GM23338 (cell line): Measurements from ENCODE around the gene FYCO1. TPM values are rescaled to one million over a fixed set of nuclear protein-coding genes. Genes with fewer than 3 reads are reported as not detected.

Source experiments
- ATAC-seq: fragments of 200-7000 bp; cut with Tn5 transposase; 3 replicates; pipeline ENCODE4 v1.9.1; 2020
- DNase-seq: peaks from one replicate; pipeline ENCODE4 v3.0.0-alpha.2; 2015; ENCODE audit warnings: low spot score
- H2AFZ ChIP-seq: fragments of 200-600 bp; sonication (generic); 2 replicates; pipeline ENCODE4 v1.8.0; 2016; ENCODE audit warnings: antibody characterized with exemption, mild to moderate bottlenecking, moderate library complexity
- H3F3A ChIP-seq: fragments of 200-600 bp; sonication (generic); replicated peaks from 2 replicates; pipeline ENCODE4 v1.8.0; 2017; ENCODE audit warnings: antibody characterized with exemption, mixed run types, low read depth
- H3K27ac ChIP-seq: fragments of 200-600 bp; sonication (generic); 2 replicates; pipeline ENCODE4 v1.6.1; 2016; ENCODE audit warnings: low read depth
- H3K27me3 ChIP-seq: fragments of 200-600 bp; sonication (generic); 2 replicates; pipeline ENCODE4 v1.8.0; 2016; ENCODE audit warnings: mild to moderate bottlenecking, mixed run types, moderate library complexity; ENCODE audit not compliant: insufficient read depth
- H3K36me3 ChIP-seq: fragments of 200-600 bp; sonication (generic); 2 replicates; pipeline ENCODE4 v1.8.0; 2016; ENCODE audit warnings: mild to moderate bottlenecking; ENCODE audit not compliant: insufficient read depth
- H3K4me1 ChIP-seq: fragments of 200-600 bp; sonication (generic); 2 replicates; pipeline ENCODE4 v1.8.0; 2016; ENCODE audit warnings: mild to moderate bottlenecking, moderate library complexity; ENCODE audit not compliant: insufficient read depth
- H3K4me2 ChIP-seq: fragments of 200-600 bp; sonication (generic); 2 replicates; pipeline ENCODE4 v1.7.1; 2017; ENCODE audit warnings: mixed run types
- H3K4me3 ChIP-seq: fragments of 200-600 bp; sonication (generic); 2 replicates; pipeline ENCODE4 v1.6.1; 2016; ENCODE audit warnings: mixed run types
- H3K79me2 ChIP-seq: fragments of 200-600 bp; sonication (generic); replicated peaks from 2 replicates; pipeline ENCODE4 v1.8.0; 2017; ENCODE audit warnings: mild to moderate bottlenecking; ENCODE audit not compliant: insufficient read depth
- H3K9me2 ChIP-seq: fragments of 200-600 bp; sonication (generic); 2 replicates; pipeline ENCODE4 v1.8.0; 2017; ENCODE audit not compliant: insufficient read depth
- H4K20me1 ChIP-seq: fragments of 200-600 bp; sonication (generic); replicated peaks from 2 replicates; pipeline ENCODE4 v1.8.0; 2017; ENCODE audit warnings: mild to moderate bottlenecking; ENCODE audit not compliant: insufficient read depth
- H3K27ac Mint-ChIP-seq: 2 replicates; pipeline ENCODE4 v1.8.0; 2020; ENCODE audit warnings: inconsistent platforms, mild to moderate bottlenecking, moderate library complexity, mixed read lengths
- H3K27me3 Mint-ChIP-seq: 3 replicates; pipeline ENCODE4 v1.8.0; 2022; ENCODE audit warnings: low read depth, mild to moderate bottlenecking, moderate library complexity, mixed read lengths, inconsistent platforms; ENCODE audit not compliant: insufficient read depth, poor library complexity
- H3K36me3 Mint-ChIP-seq: 3 replicates; pipeline ENCODE4 v1.8.0; 2021; ENCODE audit warnings: low read depth, mild to moderate bottlenecking, inconsistent platforms, moderate library complexity, mixed read lengths
- H3K4me1 Mint-ChIP-seq: 3 replicates; pipeline ENCODE4 v1.8.0; 2020; ENCODE audit warnings: mild to moderate bottlenecking, inconsistent platforms, mixed read lengths
- H3K4me3 Mint-ChIP-seq: 3 replicates; pipeline ENCODE4 v1.8.0; 2021; ENCODE audit warnings: moderate library complexity, mild to moderate bottlenecking, inconsistent platforms, mixed read lengths
- H3K9me3 Mint-ChIP-seq: 3 replicates; pipeline ENCODE4 v1.8.0; 2020; ENCODE audit warnings: moderate library complexity, mild to moderate bottlenecking, inconsistent platforms, mixed read lengths
- CREB1 ChIP-seq: fragments of 250-450 bp; sonication (Bioruptor Pico); IDR thresholded peaks from 2 replicates; pipeline ENCODE4 v1.5.0; 2020; ENCODE audit warnings: low read depth, mild to moderate bottlenecking, moderate library complexity
- ETS1 ChIP-seq: IDR thresholded peaks from 2 replicates; pipeline ENCODE4 v1.6.1; 2016; ENCODE audit warnings: antibody characterized with exemption
- EZH2 ChIP-seq: fragments of 200-600 bp; sonication (generic); IDR thresholded peaks from one replicate; pipeline ENCODE4 v1.8.0; 2017; ENCODE audit warnings: antibody characterized with exemption, mild to moderate bottlenecking, low read depth; ENCODE audit not compliant: unreplicated experiment
- EZH2phosphoT487 ChIP-seq: fragments of 200-600 bp; sonication (generic); IDR thresholded peaks from one replicate; pipeline ENCODE4 v1.8.1; 2018; ENCODE audit warnings: antibody characterized with exemption; ENCODE audit not compliant: unreplicated experiment
- JUNB ChIP-seq: IDR thresholded peaks from one replicate; pipeline ENCODE4 v1.6.1; 2016; ENCODE audit warnings: antibody characterized with exemption; ENCODE audit not compliant: unreplicated experiment
- NANOG ChIP-seq: IDR thresholded peaks from 2 replicates; pipeline ENCODE4 v1.6.1; 2016; ENCODE audit warnings: antibody characterized with exemption, borderline replicate concordance
- POLR2AphosphoS5 ChIP-seq: IDR thresholded peaks from 2 replicates; pipeline ENCODE4 v1.6.1; 2016; ENCODE audit warnings: antibody characterized with exemption, low read depth
- STAT1 ChIP-seq: IDR thresholded peaks from one replicate; pipeline ENCODE4 v1.6.1; 2016; ENCODE audit warnings: antibody characterized with exemption; ENCODE audit not compliant: unreplicated experiment
- ZNF114 ChIP-seq: fragments of 250-450 bp; sonication (Bioruptor Pico); IDR thresholded peaks from 2 replicates; pipeline ENCODE4 v1.5.0; 2020; ENCODE audit warnings: mild to moderate bottlenecking, moderate library complexity
- ZNF331 ChIP-seq: fragments of 250-450 bp; sonication (Bioruptor Pico); IDR thresholded peaks from 2 replicates; pipeline ENCODE4 v1.5.0; 2020; ENCODE audit warnings: low read depth, mild to moderate bottlenecking, moderate library complexity
- ZNF462 ChIP-seq: fragments of 250-450 bp; sonication (Bioruptor Pico); IDR thresholded peaks from 2 replicates; pipeline ENCODE4 v1.5.0; 2020; ENCODE audit warnings: mild to moderate bottlenecking, moderate library complexity
- polyA plus RNA-seq: library from polyadenylated mRNA; unstranded; fragments of >200 nt; fragmentation: Nextera tagmentation; extraction: Ambion mirVana; gene quantifications from 2 replicates; pipeline ENCODE4 v1.2.1, GENCODE V29; 2016
- total RNA-seq: library from RNA; depleted of rRNA; stranded (reverse); fragments of >200 nt; shearing (Covaris generic); gene quantifications from 2 replicates; pipeline ENCODE4 v1.2.3, GENCODE V29; 2014
- TF ChIP-seq, protein P1 (sequence below): IDR thresholded peaks from one replicate; pipeline ENCODE4 v1.6.1; 2018; ENCODE audit warnings: antibody characterized with exemption; ENCODE audit not compliant: unreplicated experiment
- TF ChIP-seq, protein P2 (sequence below), 2 experiments: fragments of 200-600 bp in 1 of 2; sonication (generic) in 1 of 2; conservative IDR thresholded peaks; 2 replicates each; pipeline versions ENCODE4 v1.5.1 to v1.6.1; 2016 to 2017; ENCODE audit warnings: antibody characterized with exemption in 2 of 2, low read depth in 2 of 2, mild to moderate bottlenecking in 2 of 2, moderate library complexity in 1 of 2

The FYCO1 gene
- total and polyA plus RNA-seq, 2 experiments from 2014 or later, result 4.5 to 17.2 TPM

DNA sequence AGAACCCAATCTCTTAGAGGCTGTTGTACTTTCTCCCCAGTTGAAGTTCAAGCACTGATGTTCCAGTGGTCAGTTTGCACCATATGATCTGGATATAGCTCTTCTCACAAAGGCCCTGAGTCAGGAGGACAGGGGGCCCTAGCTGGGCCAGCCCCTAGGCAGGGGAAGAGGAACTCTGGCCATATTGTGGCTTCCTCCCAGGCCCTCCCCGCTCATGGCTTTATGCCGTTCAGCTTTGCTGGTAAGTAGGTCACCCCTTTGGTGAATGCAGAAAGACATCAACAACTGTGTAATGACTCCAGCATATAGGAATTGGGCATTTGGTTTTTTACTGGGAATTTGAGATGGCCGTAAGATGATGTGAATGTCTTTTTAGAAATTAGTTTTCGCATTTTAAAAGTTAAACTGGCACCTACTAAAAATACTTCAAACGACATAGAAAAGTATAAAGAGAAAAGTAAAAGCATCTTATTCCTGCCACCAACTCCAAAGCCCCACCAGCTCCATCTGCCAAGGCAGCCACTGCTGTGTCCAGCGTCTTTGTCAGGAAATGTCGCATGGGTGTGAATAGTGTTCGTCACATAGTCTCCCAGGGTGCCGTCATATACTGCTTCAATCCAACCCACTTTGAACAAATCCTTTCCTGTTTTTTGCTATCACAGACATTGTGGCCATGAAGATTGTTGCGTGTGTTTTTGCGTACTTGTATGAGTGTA is 84.0 kb downstream of the FYCO1 start:
- TF ChIP-seq, protein P1, sequence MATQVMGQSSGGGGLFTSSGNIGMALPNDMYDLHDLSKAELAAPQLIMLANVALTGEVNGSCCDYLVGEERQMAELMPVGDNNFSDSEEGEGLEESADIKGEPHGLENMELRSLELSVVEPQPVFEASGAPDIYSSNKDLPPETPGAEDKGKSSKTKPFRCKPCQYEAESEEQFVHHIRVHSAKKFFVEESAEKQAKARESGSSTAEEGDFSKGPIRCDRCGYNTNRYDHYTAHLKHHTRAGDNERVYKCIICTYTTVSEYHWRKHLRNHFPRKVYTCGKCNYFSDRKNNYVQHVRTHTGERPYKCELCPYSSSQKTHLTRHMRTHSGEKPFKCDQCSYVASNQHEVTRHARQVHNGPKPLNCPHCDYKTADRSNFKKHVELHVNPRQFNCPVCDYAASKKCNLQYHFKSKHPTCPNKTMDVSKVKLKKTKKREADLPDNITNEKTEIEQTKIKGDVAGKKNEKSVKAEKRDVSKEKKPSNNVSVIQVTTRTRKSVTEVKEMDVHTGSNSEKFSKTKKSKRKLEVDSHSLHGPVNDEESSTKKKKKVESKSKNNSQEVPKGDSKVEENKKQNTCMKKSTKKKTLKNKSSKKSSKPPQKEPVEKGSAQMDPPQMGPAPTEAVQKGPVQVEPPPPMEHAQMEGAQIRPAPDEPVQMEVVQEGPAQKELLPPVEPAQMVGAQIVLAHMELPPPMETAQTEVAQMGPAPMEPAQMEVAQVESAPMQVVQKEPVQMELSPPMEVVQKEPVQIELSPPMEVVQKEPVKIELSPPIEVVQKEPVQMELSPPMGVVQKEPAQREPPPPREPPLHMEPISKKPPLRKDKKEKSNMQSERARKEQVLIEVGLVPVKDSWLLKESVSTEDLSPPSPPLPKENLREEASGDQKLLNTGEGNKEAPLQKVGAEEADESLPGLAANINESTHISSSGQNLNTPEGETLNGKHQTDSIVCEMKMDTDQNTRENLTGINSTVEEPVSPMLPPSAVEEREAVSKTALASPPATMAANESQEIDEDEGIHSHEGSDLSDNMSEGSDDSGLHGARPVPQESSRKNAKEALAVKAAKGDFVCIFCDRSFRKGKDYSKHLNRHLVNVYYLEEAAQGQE, result no peak
- no peak for TF ChIP-seq ZNF462 (CRISPR knock-in tag)
- TF ChIP-seq STAT1, result no peak
- TF ChIP-seq JUNB, result no peak
- no peak for TF ChIP-seq ETS1
- TF ChIP-seq ZNF331 (CRISPR knock-in tag), result no peak
- TF ChIP-seq CREB1 (CRISPR knock-in tag), result no peak
- no peak for TF ChIP-seq NANOG
- TF ChIP-seq ZNF114 (CRISPR knock-in tag), result no peak
- TF ChIP-seq EZH2, result no peak
- no peak for TF ChIP-seq EZH2phosphoT487
- TF ChIP-seq, protein P2, sequence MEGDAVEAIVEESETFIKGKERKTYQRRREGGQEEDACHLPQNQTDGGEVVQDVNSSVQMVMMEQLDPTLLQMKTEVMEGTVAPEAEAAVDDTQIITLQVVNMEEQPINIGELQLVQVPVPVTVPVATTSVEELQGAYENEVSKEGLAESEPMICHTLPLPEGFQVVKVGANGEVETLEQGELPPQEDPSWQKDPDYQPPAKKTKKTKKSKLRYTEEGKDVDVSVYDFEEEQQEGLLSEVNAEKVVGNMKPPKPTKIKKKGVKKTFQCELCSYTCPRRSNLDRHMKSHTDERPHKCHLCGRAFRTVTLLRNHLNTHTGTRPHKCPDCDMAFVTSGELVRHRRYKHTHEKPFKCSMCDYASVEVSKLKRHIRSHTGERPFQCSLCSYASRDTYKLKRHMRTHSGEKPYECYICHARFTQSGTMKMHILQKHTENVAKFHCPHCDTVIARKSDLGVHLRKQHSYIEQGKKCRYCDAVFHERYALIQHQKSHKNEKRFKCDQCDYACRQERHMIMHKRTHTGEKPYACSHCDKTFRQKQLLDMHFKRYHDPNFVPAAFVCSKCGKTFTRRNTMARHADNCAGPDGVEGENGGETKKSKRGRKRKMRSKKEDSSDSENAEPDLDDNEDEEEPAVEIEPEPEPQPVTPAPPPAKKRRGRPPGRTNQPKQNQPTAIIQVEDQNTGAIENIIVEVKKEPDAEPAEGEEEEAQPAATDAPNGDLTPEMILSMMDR (conservative IDR thresholded peaks at IDR 0.05; ENCODE audit: low read depth in 2 of 2), result no peak
- TF ChIP-seq POLR2AphosphoS5, result no peak
- H4K20me1 ChIP-seq, result no peaks in the 10 kb centered on the region
- Mint-ChIP-seq H3K27ac (no peak overlapping the region), H3K27me3 (peaks cover 19% of the 10 kb centered on the region), H3K9me3 (no peaks in the 10 kb centered on the region), H3K36me3 (no peaks in the 10 kb centered on the region), H3K4me3 (no peak overlapping the region), H3K4me1 (peaks cover 10% of the 10 kb centered on the region)
- H3K27me3 ChIP-seq, result no peaks in the 10 kb centered on the region
- no peak overlapping the region for H2AFZ ChIP-seq
- H3K9me2 ChIP-seq, result no peaks in the 10 kb centered on the region
- no peak overlapping the region for H3K4me2 ChIP-seq
- no peaks in the 10 kb centered on the region for H3F3A ChIP-seq
- no peak overlapping the region for H3K27ac ChIP-seq
- ATAC-seq (no peak), DNase-seq (no peak)
- H3K4me1 ChIP-seq, result no peaks in the 10 kb centered on the region
- no peak overlapping the region for H3K4me3 ChIP-seq
- no peaks in the 10 kb centered on the region for H3K36me3 ChIP-seq
- no peaks in the 10 kb centered on the region for H3K79me2 ChIP-seq
